Keratinocyte (primary cell): Measurements from ENCODE around the gene KRT71.

Source experiments
- EZH2 ChIP-seq: IDR thresholded peaks from one replicate; pipeline ENCODE4 v1.6.1; 2012; ENCODE audit warnings: inconsistent platforms, mild to moderate bottlenecking, low read length, moderate library complexity
- TF ChIP-seq, protein P1 (sequence below), 3 experiments: IDR thresholded peaks in 1 of 3; conservative IDR thresholded peaks in 1 of 3; optimal IDR thresholded peaks in 1 of 3; 2 replicates in 2 of 3; 3 replicates in 1 of 3; pipeline versions ENCODE3 to v1.5.1; 2011; ENCODE audit warnings: low read length in 3 of 3, mild to moderate bottlenecking in 3 of 3, moderate library complexity in 2 of 3, control low read depth in 1 of 3, inconsistent platforms in 1 of 3; ENCODE audit not compliant: insufficient read depth in 2 of 3; ENCODE audit errors: extremely low read depth in 1 of 3

- TF ChIP-seq, protein P1, sequence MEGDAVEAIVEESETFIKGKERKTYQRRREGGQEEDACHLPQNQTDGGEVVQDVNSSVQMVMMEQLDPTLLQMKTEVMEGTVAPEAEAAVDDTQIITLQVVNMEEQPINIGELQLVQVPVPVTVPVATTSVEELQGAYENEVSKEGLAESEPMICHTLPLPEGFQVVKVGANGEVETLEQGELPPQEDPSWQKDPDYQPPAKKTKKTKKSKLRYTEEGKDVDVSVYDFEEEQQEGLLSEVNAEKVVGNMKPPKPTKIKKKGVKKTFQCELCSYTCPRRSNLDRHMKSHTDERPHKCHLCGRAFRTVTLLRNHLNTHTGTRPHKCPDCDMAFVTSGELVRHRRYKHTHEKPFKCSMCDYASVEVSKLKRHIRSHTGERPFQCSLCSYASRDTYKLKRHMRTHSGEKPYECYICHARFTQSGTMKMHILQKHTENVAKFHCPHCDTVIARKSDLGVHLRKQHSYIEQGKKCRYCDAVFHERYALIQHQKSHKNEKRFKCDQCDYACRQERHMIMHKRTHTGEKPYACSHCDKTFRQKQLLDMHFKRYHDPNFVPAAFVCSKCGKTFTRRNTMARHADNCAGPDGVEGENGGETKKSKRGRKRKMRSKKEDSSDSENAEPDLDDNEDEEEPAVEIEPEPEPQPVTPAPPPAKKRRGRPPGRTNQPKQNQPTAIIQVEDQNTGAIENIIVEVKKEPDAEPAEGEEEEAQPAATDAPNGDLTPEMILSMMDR (optimal IDR thresholded peaks at IDR 0.05 in 1 of 3, IDR thresholded peaks at IDR 0.05 in 1 of 3, conservative IDR thresholded peaks at IDR 0.05 in 1 of 3; ENCODE audit: extremely low read depth in 1 of 3, insufficient read depth in 2 of 3, low read length in 3 of 3) = no peak
- TF ChIP-seq EZH2 = no peak
Measured at GRCh38 chr12:52587563-52587962, 34.6 kb upstream of the KRT71 start.
